Activated CD4-positive, CD25-positive, alpha-beta regulatory T cell treated with anti-CD3 and anti-CD28 coated beads, Interleukin-2, amount 50 U/mL, for 24 hours (primary cell): ENCODE results near the gene UNC13C.

Experiments
- ATAC-seq, 2 donors: fragments of 150-1000 bp; cut with Tn5 transposase; one replicate each; pipeline ENCODE4 v1.10.0; 2021; ENCODE audit warnings: mild to moderate bottlenecking in 1 of 2, moderate library complexity in 1 of 2

The UNC13C gene

DNA sequence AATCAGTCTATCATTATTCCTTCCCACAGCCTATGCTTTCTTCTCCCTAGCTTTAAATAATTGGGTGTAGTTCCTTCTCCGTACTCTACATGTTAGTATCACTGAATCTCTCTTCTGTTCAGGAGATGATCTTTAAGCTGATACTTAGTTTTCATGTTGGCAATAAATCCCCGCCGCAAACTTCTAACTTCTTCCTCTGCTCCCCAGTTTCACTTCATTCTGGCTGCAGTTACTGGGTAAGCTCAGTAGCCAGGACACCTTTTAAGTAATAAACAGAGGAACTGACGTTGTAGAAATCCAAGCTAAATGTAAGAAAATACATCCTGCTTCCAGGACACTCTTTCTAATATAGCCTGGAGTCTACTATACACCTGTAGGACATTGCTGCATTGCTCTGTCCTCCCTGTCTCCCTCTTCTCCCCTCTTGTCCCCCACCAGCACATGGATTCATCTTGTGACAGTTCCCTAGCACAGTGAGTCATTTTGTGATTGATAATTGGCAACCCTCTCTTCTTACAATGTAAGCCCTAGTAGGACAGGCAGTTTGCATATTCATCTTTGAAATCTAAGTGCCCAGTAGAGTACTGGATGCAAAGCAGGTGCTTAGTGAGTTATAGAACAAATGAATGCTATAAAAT lies 598.2 kb downstream of the UNC13C start:
- ATAC-seq: no peak

DNA sequence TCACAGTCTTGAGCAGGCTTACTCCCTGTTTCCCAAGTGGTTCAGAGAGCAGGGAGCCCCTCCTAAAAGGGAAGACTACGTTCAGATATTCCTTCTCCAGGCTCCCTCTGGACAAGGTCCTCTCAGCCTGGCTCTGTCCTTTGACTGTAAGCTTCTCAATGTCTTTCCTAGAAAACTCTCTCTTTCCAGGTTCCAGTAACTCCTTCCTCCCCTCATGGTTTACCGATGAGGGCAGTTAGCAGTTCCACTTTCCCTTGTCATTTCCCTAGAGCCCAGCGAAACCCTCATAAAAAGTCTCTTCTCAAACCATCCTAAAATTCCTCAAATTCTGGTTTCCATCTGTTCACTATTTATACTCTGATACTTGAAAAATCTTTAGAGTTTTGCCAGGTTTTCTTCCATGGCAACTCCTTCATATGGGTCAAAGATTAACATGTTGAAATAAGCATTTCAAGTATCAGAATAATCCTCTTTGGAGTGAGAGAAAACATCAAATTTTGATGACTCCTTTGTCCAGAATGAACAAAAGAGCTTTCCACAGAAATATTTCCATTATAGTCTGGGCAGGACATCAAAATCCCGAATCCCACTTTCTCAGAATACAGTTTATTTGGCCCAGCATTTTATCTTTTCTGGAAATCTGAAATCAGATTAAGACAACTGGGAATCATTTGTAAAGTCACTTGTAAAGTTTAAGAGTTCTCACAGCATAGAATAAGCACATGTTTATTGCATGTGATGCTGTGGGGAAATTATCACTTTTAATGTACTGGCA lies 599.4 kb downstream of the UNC13C start:
- no peak for ATAC-seq

DNA sequence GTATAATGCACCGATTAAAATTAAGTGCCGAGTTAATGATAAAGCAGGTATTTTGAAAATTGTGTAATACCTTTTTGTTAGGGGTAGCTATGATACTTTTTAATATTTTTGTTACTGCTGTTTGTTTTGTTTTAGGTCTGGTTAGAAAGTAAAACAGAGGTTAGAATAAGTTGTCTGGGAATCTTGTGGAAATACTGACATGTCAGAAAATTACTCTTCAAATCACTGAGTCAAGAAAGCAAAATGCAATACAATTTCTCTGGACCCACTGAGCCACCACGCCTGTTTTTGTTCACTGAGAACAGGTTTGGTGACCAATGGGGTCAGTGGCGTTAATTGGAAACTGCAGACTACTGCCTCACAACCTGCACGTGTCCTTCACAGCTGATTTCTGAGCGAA lies 601.6 kb downstream of the UNC13C start:
- no peak for ATAC-seq

DNA sequence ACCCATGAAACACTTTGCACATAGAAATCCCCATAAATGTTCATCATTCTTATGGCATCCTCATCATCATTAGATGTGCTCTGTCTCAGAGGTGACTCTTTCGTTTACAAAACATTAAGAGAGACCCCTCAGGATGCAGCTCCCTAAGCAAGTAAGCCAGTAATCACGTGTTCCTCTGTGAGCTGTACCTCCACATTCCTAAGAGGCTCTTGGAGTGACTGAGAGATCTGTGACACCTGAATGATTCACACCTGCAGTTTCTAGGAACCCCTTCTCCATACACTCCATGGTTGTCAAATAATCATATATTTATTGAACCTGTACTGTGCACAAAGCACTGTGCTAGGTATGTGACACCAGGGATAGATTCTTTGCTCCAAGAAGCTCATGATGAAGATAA lies 602.4 kb downstream of the UNC13C start:
- no peak for ATAC-seq

DNA sequence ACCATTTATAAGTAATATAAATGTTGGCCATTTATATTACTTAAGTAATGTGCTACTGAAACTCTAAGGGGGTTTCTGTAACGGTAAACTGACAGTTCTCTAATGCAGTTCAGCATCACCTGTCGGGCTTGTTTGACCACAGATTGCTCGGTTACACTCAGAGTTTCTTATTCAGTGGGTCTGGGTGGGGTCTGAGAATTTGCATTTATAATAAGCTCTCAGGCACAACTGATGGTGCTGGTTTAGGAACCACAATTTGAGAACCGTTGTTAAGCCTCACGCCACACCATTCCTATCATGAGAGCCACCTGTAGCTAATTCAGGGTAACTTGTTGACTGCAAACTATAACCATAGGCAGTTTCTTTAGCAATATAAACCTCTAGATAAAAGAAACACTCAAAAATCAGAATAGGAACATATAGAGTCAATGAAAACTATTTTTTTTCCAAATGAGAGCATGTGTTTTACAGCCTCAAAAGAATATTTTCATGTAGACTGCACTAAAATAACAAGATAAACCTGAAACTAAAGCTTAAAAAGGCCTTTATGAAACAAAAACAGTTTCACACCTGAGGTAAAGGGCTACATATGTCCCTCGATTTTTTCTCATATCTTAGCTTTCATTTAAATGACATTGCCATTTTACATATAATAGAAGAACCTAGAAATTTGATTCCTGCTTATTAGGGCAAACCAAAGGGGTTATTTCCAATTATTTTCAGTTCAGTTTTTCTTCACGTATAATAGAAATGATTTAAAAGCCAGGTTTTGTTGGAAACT lies 604.8 kb downstream of the UNC13C start:
- no peak for ATAC-seq

DNA sequence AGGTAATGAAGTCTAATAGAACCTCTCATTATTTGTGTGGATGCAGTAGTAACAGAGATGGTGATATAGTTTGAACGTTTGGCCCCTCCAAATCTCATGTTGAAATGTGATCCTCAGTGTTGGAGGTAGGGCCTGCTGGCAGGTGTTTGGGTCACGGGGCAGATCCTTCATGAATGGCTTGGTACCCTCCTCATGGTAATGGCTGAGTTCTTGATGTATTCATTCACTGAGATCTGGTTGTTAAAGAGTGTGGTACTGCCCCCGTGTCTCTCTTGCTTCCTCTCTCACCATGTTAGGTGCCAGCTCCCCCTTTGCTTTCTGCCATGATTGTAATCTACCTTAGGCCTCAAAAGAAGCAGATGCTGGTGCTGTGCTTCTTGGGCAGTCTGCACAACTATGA lies 606.8 kb downstream of the UNC13C start:
- ATAC-seq: no peak

DNA sequence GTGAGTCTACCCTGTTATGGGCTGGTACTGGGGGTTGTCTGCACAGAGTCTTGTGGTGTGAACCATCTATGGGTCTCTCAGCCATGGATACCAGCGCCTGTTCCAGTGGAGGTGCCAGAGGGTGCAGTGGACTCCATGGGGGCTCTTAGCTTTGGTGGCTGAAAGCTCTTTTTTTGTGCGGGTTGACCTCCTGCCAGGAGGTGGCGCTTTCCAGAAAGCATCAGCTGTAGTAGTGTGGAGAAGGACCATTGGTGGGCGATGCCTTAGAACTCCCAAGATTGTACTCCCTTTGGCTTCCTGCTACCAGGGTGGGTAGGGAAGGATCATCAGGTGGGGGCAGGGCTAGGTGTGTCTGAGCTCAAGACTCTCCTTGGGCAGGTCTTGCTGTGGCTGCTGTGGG lies 615.9 kb downstream of the UNC13C start:
- no peak for ATAC-seq

DNA sequence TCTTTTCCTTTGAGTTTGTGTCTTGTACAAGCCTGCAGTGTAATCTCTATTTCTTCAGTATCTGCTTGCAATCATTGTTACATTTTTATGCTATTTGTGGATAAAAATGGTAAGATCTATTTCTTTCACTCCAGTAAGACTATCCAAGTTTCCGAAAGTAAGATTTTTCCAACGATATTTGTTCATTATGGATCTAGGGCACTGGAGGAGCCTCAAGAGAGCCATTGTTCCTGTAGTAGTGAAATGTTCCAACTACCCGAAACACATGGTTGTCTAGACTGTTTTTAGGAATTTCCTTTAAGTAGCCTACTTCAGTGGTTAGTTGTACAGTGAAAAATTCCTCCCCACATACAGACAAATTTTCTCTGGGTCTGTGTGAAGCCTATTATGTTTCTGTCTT lies 621.1 kb downstream of the UNC13C start:
- ATAC-seq: no peak

DNA sequence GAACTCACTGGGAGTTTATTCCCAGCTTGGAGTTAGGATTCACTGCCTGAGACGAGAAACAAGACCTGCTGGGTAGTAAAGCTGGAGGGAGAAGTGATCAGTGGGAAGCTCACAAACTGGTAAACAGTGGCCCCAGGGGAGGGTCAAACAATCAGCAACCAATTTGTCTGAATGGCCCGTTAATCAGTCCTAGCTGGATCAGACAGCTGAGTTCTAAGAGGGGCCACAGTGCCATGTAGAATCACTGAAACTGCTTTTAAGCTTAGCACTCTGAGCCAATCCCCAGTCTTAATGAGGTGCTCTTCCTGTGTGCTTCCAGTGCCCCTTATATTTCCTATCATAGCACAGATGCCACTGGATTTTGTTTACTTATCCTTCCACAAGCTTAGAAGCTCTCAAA lies 626.8 kb downstream of the UNC13C start:
- no peak for ATAC-seq

DNA sequence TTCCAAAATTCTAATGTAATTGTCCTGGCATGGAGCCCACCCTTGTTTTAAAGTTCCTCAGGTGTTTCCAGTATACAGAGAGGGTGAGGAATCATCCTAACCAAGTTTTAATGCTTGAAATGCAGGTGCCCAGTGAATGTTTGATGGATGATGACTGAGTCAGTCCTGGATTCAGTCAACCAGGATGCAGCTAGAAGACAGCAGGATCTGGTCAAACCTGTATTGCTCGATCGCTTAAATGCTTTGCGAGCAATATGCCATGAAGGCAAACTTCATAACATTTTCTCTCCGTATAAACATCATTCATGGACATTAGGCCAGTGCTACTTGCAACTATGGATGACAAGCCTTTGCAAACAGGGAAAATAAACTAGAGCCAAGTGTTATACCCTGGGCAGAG lies 627.3 kb downstream of the UNC13C start:
- ATAC-seq: no peak

DNA sequence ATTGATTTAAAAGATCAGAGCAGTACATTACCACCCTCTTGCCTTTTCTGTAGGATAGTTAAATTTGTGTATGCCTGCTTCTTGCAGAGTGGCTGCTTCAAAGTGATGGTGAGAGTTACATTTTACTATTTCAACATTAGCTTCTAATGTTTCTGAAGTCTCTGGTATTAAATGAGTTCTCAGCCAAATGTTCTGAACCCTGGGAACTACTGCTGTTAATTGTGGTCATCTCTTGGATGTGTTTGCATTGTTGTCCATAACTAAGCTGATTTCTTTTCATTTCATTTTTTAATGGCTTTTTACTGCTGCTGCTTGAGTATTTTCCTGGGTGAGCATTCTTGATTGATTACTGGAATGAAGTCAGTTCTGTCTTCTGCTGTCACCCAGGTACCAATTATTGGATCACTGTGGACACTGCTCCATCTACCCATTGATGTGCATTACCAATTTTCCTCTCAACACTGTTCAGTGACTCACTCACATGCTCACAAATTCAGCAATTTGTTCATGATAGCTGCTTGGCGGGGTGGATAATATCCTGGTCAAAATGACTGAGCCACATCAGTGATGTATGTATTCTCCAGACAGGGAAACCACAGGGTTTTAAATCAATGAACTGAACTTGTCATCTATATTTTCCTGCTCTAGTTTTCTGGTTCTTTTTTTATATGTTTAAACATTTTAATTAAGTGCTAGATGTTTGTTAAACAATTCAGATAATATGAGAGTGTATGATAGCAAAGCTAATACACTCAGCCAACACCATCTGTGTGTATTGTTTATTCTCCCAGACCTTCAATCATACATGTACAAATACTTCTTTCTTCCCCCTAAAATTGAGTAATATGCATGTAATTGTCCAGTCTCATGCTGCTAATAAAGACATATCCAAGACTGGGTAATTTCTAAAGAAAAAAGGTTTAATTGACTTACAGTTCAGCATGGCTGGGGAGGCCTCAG lies 630.9 kb downstream of the UNC13C start:
- ATAC-seq: no peak

DNA sequence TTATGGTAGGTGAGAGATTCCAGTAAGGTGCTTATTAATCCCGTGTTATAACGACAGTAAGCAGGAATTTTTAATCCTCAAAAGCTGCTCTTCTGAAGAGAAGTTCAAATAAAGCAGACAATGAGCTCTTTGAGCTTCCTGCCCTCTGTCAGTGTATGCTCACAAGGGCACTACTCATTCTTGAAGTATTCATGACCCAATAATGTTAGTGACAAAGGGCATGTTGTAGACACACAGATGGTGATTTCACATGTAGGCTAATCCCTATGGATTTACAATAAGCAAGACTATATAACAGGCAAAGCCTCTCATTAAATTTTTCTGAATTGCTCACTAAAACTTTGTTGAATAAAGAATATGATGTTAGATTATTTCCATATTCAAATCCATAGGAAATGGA lies 639.9 kb downstream of the UNC13C start:
- ATAC-seq: no peak

DNA sequence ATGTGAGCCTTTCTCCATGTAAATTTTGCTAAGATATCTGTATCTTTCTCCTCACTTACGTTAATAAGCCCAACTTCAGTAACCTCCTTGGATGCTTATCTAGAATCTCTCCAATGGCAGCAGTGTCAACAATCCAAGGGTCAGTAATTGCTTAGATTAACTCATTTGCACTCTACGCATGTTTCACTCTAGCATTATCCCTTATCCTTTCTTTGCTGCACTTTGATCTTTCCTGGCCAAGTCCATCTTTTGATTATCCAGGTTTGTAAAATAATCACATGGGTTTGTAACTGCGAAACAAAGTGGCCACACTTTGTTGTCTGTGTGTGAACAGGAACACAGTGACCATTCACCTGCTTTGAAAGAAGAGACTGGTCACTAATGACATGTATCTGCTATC lies 640.9 kb downstream of the UNC13C start:
- ATAC-seq: no peak

DNA sequence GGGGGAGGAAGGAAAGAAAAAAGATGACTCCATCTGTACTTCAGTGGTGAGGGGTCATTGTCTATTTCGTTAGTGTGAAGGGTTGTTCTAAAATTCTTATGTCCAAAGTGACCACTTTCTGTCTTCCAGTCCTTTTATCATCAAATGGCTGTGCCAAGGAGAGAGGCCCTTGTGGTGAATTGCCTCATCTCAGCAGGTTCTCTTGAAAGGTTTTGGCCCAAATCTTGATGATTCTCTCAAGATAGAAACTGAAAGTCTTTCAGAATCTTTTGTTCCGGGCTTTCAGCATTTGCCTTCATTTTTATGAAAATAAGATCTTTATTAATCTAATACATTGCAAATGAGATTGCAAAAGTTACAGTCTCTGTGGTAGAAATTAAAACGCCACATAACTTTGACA lies 642.7 kb downstream of the UNC13C start:
- ATAC-seq: no peak

DNA sequence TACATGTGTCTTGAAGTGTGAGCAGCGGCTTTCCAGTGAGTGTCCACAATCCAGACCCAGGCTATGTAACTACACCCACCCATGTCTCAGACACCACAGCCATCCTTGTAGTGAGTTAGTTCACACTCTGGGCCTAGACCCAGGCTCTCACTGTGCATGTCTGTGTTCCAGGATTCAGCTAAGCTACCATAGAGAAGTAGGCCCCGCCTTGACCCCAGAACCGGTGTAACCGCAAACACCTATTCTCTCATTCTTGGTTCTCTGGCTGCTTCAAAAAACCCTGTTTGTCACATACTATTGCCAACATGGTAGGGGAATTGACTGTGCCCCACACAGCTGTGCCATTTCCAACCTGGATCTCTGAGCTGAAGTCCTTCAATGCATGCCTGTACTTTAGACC lies 657.9 kb downstream of the UNC13C start:
- no peak for ATAC-seq

DNA sequence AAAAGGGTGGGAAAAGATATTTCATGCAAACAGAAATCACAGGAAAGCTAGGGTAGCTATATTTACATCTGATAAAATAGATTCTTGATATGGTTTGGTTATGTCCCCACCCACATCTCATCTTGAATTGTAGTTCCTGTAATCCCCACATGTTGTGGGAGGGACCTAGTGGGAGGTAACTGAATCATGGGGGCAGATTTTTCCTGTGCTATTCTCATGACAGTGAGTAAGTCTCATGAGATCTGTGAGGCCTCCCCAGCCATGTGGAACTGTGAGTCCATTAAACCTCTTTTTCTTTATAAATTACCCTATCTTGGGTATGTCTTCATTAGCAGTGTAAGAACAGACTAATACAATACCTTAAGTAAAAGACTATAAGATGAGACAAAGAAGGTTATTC lies 660.4 kb downstream of the UNC13C start:
- no peak for ATAC-seq

DNA sequence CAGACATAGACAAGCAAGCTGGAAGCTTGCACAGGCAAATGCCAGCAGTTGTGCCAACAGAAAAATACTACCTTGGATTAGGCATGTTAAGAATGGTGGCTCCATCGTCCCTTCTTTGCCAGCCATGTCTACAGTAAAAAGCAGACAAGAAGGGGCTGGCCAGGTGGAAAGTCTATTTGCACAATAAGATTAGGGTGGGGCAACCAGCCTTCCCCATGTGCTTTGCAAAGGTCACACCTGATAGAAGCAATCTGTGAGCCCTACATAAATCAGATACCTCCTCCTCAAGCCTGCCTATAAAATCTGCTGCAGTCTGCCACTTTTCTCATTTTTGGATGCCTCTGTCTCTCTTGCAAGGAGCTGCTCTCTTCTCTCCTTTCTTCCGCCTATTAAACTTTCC lies 662.6 kb downstream of the UNC13C start:
- ATAC-seq: no peak

DNA sequence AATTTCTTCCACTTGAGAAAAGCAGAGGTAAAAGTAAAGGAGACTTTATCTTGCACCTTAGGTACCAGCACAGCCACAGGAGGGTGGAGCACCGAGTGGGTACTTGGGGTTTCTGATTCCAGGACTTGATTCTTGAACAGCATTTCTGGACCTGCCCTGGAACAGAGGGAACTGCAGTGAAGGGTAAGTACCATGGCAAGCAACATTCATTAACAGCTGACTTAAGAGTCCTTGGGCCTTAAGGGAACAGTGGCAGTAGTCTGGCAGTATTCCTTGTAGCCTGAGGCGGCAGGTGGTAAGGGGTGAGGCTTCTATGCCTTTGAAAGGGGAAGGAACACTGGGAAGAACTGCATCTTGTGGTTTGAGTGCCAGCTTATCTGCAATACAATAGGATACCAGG lies 666.6 kb downstream of the UNC13C start:
- no peak for ATAC-seq

DNA sequence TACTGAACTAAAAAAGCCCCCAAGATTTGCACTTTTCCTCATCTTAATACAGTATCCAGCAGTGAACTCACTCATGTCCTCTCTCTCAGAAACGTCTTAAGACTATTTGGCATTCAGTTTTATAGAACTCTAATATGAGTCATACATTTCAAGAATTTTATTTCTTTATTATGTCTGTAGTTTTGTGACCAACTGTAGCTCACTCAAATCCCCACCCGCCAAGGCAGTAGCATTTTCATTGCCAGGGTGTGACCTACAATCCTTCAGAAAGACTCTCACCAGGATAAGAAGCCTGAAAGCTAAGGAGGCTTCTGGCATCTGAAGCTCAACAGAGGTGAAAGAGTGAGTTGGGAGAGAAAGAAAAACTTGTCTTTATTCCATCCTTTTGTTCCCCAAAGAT lies 681.4 kb downstream of the UNC13C start:
- no peak for ATAC-seq

DNA sequence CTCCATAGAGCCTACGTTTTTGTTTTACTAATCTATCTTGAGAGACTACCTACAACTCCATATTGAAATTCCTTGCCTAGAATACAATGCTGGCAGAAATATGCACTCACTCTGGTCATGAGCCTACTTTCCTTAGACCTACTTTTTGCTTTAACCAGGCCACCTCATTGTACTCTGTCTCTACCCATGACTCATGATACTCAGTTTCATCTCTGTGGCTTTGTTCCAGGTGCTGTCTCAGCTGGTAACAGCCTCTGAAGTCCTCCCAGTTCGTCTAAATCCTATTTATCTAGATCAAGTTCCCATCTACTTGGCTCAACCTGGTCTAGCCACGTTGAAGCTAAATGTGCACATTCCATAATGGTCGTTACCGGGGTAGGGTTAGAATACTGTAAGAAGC lies 682.1 kb downstream of the UNC13C start:
- no peak for ATAC-seq

DNA sequence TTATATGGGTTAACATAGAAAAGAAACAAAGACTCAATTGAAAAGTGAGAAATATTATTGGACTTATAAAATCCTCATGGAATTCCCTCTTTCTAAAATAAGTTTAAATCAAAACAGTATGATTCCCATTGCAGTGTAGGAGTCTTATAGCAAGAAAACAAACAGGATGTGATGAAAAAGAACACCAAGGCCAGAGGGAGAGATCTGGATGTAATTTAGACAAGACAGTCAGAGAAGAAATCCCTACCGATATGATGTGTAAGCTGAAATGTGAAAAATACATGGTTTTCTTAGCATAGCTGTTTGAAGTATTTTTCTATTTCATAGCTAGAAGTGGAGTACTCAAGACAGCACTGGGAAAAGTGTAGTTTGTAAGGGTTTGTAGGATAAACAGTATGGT lies 697.0 kb downstream of the UNC13C start:
- ATAC-seq: no peak

DNA sequence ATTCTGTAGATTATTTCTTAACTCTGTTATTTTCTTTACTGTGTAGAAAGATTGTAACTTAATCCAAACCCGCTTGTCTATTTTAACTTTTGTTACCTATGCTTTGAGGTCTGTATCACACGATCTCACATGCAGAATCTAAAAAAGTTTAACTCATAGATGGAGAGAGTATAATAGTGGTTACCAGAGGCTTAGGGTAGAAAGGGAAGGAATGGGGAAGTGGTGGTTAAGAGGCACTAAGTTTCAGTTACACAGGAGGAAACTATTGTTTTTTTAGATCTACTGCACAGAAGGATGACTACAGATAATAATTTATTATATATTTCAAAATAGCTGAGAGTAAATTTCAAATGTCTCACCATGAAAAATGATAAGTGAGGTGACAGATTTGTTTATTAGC lies 703.3 kb downstream of the UNC13C start:
- no peak for ATAC-seq
